GM18907 (cell line): ENCODE results near the gene ZDHHC13.

ENCODE experiments used
- ATAC-seq: cut with Tn5 transposase; IDR thresholded peaks from one replicate; pipeline ENCODE4 v1.9.1; 2021; ENCODE audit warnings: mild to moderate bottlenecking, moderate library complexity; ENCODE audit not compliant: unreplicated experiment

The ZDHHC13 gene

DNA sequence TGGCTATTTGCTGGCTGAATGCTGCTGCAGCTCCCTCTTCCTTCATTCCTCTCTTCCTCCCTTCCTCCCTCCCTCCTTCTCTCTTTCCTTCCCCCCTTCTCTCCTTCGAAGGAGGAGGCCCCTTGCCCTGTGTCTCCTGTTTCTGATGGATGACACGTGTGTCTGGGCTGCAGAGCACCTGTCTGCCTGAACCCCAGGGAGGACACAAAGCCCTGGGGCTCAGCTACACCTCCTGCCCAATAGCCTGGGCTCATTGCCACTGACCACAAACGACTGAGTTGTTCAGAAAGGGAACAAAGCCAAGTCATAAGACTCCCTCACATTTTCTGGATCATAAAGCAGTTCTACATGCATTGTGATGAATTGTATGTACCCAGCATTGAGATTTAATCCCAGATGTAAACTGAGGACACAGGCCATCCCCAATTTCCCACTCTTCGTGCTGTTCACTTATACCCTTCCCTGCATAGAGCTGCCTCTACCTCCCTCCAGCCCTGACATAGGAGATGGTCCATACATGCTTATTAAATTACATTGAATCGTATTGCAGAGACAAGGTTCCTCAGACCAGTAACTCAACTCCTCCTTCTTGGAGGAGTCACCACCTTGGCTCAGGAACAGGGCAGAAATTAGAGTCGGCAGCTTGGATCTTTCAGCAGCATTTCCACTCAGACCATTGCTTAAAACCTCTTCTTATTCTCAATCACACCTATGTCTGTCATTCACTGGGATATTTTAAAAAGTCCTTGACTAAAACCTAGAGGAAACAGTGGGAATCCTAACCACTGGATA is 83.6 kb downstream of the ZDHHC13 start:
- no peak for ATAC-seq

DNA sequence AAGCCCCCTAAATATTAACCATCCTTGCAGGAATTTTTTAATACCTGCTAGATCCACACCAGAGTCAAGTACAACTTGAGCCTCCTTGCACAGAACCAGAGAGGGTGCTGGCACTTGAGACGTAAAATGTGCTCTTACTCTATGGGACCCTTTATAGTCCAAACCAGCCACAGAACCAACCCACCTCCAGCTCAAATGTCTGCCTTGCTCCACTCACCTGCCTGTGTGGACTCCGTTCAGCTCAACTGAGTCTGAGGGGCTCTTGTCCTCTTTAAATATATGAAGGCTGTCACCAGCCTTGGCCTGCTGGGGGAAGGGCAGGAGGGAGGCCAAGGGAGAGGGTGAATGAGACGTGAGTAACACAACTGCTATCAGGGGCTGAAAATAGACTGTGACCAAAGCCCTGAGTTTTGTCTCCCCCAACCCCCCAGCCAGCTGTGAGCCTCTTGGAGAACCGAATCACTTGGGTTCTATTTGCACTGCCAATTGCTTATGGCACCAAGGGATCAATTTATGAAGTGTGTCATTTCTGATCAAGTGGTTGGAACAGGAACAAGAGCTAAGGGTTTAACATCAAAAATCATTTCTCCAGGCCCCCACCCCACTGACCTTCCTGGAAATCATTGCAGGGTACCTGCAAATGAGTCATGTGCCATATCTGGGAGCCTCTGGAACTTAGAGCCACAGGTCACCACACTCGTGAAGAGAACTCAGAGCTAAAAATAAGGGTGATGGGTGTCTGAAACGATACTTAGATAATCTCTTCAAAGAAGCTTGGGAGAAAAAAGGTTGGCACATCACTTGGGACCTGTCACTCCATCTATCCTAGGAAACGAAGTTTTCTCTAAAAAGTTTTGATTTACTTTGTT is 85.0 kb downstream of the ZDHHC13 start, which contains the start of gene CSRP3:
Gene CSRP3, minus strand, starts transcription at position 247 of the 869 bp plus-strand sequence. CDS start 9,535 bp downstream, outside the sequence.
- no peak for ATAC-seq

DNA sequence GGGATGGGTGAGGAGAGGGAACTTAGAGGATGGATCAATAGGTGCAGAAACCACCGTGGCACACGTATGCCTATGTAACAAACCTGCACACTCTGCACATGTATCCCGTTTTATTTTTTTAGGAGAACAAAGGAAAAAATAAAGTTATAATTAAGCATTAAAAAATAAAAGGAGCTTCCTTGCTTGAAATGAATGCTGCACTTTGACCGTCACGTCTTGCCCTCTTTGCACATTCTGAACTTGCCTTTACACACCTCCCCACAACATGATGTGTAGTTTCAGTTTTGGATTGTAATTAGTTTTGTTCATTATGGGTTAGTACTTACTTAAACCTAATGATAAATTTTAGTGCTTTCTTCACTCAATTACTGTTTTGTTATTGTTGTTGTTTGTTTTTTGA is 87.9 kb downstream of the ZDHHC13 start:
- no peak for ATAC-seq

DNA sequence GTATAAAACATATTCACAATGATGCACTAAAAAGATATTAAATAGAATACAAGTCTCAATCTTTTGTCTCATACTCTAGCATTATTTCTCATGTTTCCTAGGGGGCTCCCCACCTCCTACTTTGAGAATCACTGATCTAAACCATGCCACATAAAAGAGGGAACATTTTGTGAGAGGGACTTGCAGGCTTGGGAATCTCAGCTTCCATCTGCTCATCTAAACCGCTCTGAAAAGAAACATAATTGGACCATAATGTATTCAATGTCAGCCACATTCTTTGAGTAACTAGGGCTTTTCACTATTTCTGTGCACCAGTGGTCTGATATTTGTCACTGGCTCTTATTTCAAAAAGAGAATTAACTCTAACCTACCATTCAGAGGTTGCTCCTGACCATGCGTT is 91.2 kb downstream of the ZDHHC13 start:
- no peak for ATAC-seq

DNA sequence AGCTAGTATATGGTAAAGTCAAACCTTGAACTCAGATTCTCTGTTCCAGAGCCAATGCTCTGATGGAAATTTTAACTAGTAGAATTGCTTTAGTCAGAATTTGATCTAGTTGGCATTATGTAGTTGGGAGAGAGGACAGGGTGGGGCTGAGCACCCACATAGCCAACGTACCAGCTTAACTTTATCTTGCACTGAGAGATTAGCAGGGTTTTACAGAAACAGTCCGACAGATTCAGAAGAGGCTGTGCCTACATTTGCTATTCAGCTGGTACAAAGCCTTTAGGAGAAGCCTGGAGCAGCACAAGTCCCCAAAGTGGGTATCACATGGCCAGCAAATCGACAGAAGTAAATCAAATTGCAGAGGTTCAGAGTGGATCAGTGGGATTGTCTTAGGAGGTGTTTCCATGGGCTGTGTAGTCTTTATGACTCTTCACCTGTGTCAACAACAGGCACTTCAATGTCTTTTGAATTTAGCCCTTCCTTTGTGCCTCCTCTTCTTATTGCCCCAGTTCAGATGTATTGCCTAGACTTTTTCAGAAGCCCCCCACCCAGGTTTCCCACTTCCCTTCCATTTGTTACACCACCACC is 92.1 kb downstream of the ZDHHC13 start:
- no peak for ATAC-seq

DNA sequence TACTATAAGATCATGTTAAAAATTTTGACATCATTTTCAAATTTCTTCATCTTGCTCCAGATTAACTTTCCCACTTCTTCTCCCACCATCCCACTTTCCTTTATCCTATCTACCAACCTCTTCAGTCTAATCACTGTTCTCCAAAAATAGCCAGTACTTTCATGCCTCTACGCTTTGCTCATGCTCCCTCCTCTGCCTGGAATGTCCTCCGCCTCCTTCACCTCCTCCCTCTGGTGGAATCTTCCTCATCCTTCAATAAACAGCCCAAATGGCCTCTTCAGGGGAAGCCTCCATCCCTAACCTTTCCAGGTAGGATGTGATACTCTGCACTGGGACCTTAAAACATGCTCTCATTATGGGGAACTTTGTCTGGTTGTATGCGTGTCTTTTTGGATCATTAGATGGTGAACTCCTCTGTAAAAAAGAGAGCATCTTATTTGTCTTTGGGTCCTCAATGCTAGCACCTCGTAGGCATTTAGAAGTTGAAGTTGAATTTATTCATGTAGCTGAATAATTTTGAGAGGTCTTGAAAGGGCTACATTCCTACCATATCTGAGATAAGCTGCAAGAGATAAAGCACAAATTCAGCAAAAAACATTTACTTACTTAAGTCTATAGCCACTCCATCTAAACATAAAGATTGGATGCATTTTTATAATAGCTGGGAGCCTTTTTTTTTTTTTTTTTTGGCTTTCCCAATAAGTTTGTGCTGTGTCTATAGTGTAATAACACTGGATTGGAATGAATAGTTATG is 92.8 kb downstream of the ZDHHC13 start:
- no peak for ATAC-seq

DNA sequence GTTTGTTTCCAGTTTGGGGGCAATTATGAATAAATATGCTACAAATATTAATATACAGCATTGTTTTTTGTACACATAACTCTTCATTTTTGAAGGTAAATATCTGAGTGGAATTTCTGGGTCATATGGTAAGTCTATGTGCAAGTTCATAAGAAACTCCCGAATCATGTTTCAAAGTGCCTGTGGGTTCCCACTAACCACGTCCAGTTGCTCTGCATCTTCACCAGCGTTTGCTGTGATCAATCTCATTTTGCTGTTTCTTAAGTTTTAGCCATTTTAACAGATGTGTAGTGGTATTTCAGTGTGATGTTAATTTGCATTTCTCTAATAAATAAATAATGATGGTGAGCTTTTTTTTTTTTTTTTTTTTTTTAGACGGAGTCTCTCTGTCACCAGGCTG is 99.1 kb downstream of the ZDHHC13 start:
- no peak for ATAC-seq

DNA sequence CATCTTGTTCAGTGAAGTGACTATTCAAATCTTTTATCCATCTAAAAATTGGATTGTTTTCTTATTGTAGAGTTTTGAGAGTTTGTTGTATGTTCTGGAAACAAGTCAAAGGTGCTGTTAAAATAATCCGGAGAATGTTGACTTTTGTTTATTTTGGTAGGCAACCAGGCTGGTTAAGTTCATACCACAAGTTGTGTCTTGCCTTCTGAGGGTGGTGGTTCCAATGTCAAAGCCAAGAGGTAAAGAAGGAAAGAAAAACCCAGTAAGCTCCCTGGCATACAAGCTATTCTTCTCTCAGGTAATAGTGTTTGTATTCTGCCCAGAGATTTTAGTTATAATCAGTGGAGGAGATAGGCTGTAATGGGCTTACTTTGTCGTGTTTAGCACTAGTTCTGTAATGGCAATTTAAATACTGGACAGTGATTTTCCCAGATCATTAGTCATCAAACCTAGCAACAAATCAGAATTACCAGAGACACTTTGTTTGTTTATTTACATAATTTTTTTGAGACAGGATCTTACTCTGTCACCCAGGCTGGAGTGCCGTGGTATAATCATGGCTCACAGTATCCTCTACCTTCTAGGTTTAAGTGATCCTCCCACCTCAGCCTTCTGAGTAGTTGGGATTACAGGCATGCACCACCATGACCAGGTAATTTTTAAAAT is 99.9 kb downstream of the ZDHHC13 start:
- ATAC-seq: no peak

DNA sequence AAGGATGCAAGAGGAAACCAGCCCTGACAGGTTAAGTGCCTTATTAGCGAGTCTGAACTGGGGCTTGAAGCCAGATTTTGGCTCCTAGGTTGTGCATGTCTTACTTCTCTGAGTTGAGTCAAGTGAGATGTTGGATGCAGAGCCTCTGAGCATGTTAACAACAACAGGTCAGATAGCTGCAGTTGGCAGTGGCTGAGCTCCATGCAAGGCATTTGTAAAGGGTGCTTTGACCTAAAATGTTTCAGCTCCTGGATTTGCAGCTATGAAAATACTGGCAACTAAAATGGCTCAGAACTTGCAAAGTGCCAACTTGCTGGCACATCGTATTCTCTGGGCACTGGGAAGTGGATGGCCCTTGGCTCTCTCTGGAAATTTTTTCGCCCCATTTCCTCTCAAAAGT is 101.2 kb downstream of the ZDHHC13 start:
- ATAC-seq: no peak

DNA sequence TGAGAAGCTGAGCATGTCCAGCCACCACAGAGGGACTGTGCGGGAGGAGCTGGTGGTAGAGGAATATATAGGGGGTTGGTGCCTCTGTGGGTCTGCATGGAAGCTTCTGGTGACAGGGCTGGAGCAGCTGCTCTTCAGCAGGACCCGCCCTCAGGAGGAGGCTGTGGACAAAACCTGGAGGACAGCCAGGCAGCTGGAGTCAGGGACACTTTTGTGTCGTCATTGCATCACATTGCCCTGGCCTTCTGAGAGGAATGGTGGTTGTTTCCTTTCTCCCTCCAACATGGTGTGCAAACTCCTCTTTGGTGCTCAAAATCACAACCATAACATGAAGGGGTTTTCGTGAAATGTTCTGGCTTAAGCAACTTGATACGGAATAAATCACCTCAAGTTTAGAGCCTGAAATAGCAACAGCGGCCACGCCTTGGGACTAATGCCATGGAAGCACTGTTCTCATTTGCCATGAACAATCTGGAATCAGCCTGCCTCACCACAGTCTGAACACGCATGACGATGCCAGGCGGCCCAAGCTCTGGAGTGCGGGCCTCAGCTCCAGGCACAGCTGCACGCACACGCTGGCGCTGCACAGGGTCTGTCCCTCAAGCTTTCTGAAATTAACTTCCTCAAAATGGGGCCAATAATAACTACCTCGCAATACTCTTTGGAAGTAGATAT is 102.0 kb downstream of the ZDHHC13 start:
- no peak for ATAC-seq

DNA sequence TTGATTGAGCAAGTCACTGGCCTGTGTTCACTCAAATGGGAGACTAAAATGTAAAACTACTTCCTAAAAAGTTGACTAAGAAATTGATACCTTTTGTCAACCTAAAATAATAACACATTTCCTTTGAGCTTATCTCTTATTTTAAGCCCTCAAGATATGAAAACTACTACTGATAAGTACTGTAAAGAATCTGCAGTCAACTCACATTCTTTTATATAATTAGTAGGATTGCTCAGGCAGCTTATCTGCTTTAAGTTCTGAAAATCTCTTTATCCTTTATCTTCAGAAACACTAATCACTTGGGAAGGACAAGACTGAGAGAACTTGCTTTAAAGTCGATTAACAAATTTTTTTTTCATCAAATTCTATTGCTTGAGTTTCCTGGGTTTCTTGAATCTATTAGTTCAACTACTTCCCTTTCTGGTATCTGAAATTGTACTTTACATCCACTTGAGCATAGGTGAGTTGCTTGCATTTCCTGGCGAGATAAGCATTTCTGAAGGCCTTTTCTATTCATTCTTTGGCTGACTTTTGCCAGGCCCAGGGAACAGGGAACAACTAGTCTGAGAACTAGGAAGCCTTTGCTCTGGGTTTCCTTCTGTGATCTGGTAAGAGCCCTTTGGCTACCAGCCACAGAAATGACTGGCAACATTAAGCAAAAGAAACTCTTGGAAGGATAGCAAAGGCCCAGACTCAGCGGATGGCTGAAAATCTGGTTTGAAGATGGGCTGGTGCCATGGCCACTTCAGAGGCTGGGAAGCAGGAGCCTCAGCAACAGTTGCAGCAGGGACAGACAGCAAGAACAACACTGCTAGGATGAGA is 104.1 kb downstream of the ZDHHC13 start:
- no peak for ATAC-seq

DNA sequence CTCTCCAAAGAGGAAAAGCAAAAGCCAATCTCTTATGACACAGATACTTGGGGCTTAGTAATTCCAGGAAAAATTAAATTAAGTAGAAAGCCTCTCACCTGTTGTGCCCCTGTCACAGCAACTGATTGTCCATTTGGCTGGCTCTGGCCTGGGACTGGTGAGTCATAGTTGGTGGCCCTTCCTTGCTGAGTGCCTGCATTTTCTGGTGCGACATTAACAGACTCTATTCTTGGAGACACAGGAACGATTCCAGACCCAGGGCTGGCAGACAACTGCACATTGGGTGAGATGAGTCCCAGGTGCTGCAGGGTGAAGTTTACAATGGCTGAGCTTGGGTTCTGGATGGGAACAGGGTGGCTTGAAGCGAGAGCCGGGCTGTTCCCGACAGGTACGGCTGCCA is 108.2 kb downstream of the ZDHHC13 start:
- ATAC-seq: no peak

DNA sequence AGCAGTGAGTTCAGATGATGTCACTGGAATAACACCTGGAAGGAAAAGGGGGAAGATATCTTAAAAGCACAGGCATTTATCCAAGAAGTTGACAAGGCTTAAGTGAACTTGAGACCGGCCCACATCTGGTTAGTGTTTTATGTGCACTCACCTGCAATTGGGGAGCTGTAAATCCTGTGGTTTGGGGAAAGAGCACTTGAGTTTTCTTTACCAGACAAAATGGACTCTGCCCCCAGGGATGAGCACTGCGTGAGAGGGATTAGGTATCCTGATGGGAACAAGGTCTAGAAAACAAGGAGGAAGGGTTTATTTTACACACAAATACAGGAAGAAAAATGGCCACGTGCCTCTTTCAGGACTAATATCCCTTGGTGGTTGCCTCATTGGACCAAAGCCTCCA is 108.6 kb downstream of the ZDHHC13 start:
- no peak for ATAC-seq
